ENCODE data around the gene PARD3. TPM values are rescaled to one million over a fixed set of nuclear protein-coding genes. Genes with fewer than 3 reads are reported as not detected.

PARD3 gene
- total and polyA plus RNA-seq, 4 experiments from 2014 or later: 0.13 to 0.25 TPM; not detected in 2

DNA sequence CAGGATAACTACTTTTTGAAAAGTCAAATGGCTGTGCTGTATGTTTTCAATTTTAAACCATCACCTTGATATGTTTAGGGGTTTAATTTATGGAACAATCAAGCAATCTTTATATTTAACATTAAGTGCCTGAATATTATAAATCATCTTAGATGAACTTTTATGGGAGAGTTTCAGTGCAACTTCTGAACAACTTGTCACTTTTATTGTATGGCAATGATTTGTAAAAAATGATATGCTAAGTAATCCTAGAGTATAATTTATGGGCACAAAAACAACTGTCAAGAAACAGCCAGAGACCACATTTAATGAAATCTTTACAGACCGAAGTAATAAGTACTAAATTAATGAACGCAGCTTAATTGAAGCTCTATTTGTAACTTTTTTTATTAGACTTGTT lies 498.9 kb downstream of the PARD3 start:
- no peak overlapping the region for H3K27ac Mint-ChIP-seq
- CTCF ChIA-PET (ENCODE audit: partially characterized antibody): no interaction called here
- H3K27me3 Mint-ChIP-seq: no peaks in the 10 kb centered on the region
- POLR2A ChIA-PET (ENCODE audit: partially characterized antibody): no interaction called here
- no peak overlapping the region for H3K27ac ChIP-seq (ENCODE audit: low read depth, low read length)
- H3K4me1 Mint-ChIP-seq: peaks cover 0 to 6% (median 3%) of the 10 kb centered on the region in 4 donors
- H3K27me3 ChIP-seq (ENCODE audit: insufficient read depth, low read length): no peaks in the 10 kb centered on the region
- intact Hi-C loops (cut with micrococcal nuclease): no loop called here
- H3K9me3 Mint-ChIP-seq: peaks cover 0 to 1% (median 0%) of the 10 kb centered on the region in 8 donors
- no peak for DNase-seq
- H3K9me3 ChIP-seq (ENCODE audit: control insufficient read depth in 1 of 2, low read length in 2 of 2): no peaks in the 10 kb centered on the region
- H3K4me3 ChIP-seq (ENCODE audit: low read length in 2 of 2): no peak overlapping the region
- no peaks in the 10 kb centered on the region for H3K36me3 ChIP-seq (ENCODE audit: insufficient read depth, low read length)
- H3K36me3 Mint-ChIP-seq: no peaks in the 10 kb centered on the region
- H3K4me3 Mint-ChIP-seq: no peak overlapping the region
- no peaks in the 10 kb centered on the region for H3K4me1 ChIP-seq (ENCODE audit: insufficient read depth, low read length)

DNA sequence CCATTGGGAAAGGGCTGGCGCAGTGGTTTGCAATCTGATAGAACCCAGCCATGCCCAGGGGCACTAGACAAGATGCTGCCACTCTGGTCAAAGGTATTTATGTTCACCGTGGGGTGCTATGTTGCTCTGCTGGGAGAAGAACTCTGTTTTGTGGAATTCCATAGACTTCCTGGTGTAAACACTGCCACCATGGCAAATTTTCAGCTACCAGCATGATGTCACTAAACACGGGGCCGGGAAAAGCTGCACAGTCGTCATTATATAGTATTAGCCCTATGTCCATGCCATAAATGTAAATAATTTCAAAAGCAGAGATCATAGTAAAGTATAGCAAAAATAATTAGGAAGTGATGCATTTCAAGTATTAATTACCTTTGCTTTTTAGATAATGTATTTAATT lies 500.6 kb downstream of the PARD3 start:
- peaks cover 0 to 1% (median 0%) of the 10 kb centered on the region in 8 donors for H3K9me3 Mint-ChIP-seq
- no peaks in the 10 kb centered on the region for H3K36me3 Mint-ChIP-seq
- H3K4me1 ChIP-seq (ENCODE audit: insufficient read depth, low read length): no peaks in the 10 kb centered on the region
- H3K27me3 Mint-ChIP-seq: no peaks in the 10 kb centered on the region
- POLR2A ChIA-PET (ENCODE audit: partially characterized antibody): no interaction called here
- H3K9me3 ChIP-seq (ENCODE audit: control insufficient read depth in 1 of 2, low read length in 2 of 2): no peaks in the 10 kb centered on the region
- H3K27me3 ChIP-seq (ENCODE audit: insufficient read depth, low read length): no peaks in the 10 kb centered on the region
- CTCF ChIA-PET (ENCODE audit: partially characterized antibody): no interaction called here
- no peak for DNase-seq
- H3K27ac Mint-ChIP-seq: no peak overlapping the region
- no peak overlapping the region for H3K27ac ChIP-seq (ENCODE audit: low read depth, low read length)
- H3K4me1 Mint-ChIP-seq: peaks cover 0 to 6% (median 3%) of the 10 kb centered on the region in 4 donors
- intact Hi-C loops (cut with micrococcal nuclease): no loop called here
- no peak overlapping the region for H3K4me3 Mint-ChIP-seq
- H3K4me3 ChIP-seq (ENCODE audit: low read length in 2 of 2): no peak overlapping the region
- no peaks in the 10 kb centered on the region for H3K36me3 ChIP-seq (ENCODE audit: insufficient read depth, low read length)

DNA sequence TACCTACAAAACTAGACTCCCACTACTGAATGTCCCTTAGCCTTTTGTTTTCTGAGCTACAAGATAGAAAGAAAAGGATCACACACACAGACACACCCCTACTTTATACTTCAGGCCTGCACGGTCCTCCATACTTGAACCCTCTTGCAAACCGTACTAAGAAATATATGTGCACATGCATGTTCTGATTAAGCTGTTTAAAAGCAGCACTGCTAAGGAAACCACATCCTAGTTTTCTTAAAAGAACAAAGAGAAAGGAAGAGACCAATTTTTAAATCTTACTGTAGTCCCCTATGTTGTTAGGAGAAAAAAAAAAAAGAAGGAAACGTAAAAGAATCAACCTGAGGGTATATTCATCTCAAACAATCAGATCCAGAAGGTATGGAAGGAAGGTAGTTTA lies 501.2 kb downstream of the PARD3 start:
- intact Hi-C loops (cut with micrococcal nuclease): no loop called here
- POLR2A ChIA-PET (ENCODE audit: partially characterized antibody): no interaction called here

DNA sequence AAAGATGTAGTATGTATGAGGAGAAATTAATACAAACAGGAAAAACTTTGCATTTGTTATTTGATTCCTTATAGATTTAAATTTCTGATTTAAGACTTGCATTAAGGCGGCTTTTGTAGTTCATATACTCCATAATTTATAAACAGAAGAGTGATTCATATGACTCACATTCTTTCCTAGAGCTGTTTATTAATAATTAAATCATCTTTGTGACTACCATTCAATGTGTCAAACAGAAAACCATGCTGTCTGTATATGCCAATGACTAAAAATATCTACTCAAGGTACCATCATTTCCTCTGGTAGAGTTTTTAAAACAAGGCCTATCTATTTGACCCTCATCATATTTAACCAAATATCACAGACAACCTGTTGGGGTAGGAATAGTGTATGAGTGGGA lies 501.7 kb downstream of the PARD3 start:
- no peak overlapping the region for H3K4me3 ChIP-seq (ENCODE audit: low read length in 2 of 2)
- H3K27me3 ChIP-seq (ENCODE audit: insufficient read depth, low read length): no peaks in the 10 kb centered on the region
- no peaks in the 10 kb centered on the region for H3K4me1 ChIP-seq (ENCODE audit: insufficient read depth, low read length)
- H3K27ac Mint-ChIP-seq: peak overlapping the region in 1 of 7 donors; percentile 43
- H3K4me3 Mint-ChIP-seq: no peak overlapping the region
- no peaks in the 10 kb centered on the region for H3K36me3 ChIP-seq (ENCODE audit: insufficient read depth, low read length)
- POLR2A ChIA-PET (ENCODE audit: partially characterized antibody): no interaction called here
- H3K9me3 Mint-ChIP-seq: peaks cover 0 to 1% (median 0%) of the 10 kb centered on the region in 8 donors
- peaks cover 0 to 6% (median 3%) of the 10 kb centered on the region in 4 donors for H3K4me1 Mint-ChIP-seq
- H3K27ac ChIP-seq (ENCODE audit: low read depth, low read length): no peak overlapping the region
- CTCF ChIA-PET (ENCODE audit: partially characterized antibody): no interaction called here
- no peaks in the 10 kb centered on the region for H3K27me3 Mint-ChIP-seq
- H3K36me3 Mint-ChIP-seq: no peaks in the 10 kb centered on the region
- intact Hi-C loops (cut with micrococcal nuclease): no loop called here
- H3K9me3 ChIP-seq (ENCODE audit: control insufficient read depth in 1 of 2, low read length in 2 of 2): no peaks in the 10 kb centered on the region
- no peak for DNase-seq

More for the DNA sequence above, 501.2 kb downstream of the PARD3 start:
- Histone ChIP-seq H3K27me3 (ENCODE audit: insufficient read depth, low read length) (no peaks in the 10 kb centered on the region), H3K36me3 (ENCODE audit: insufficient read depth, low read length) (no peaks in the 10 kb centered on the region), H3K9me3 (ENCODE audit: control insufficient read depth in 1 of 2, low read length in 2 of 2) (no peaks in the 10 kb centered on the region), H3K4me3 (ENCODE audit: low read length in 2 of 2) (no peak overlapping the region), H3K27ac (ENCODE audit: low read depth, low read length) (no peak overlapping the region), H3K4me1 (ENCODE audit: insufficient read depth, low read length) (no peaks in the 10 kb centered on the region)
- H3K27me3 Mint-ChIP-seq: no peaks in the 10 kb centered on the region
- H3K9me3 Mint-ChIP-seq: peaks cover 0 to 1% (median 0%) of the 10 kb centered on the region in 8 donors
- no peak overlapping the region for H3K27ac Mint-ChIP-seq
- no peak overlapping the region for H3K4me3 Mint-ChIP-seq
- H3K4me1 Mint-ChIP-seq: peaks cover 0 to 6% (median 3%) of the 10 kb centered on the region in 4 donors
- CTCF ChIA-PET (ENCODE audit: partially characterized antibody): no interaction called here
- DNase-seq: no peak
- no peaks in the 10 kb centered on the region for H3K36me3 Mint-ChIP-seq

DNA sequence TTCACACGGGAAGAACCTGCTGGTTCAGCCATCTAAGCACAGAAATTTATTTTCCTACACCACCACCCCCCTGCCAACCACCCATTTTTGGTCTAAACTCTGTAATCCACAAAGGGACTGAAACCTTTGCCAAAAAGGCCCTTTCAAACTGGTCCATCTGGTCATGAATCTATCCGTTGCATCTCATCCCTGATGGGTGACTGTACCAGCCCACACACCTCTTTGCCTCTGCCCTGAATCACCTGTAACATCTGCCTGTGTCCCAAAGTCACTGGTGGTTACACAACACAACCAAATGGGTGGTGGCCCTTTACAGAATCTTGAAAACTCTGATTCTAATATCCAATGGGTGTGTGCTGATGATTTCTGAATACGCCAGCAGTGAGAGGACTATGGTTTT lies 503.4 kb downstream of the PARD3 start:
- Mint-ChIP-seq H3K27ac (no peak overlapping the region), H3K9me3 (no peaks in the 10 kb centered on the region), H3K4me1 (peaks cover 0 to 6% (median 3%) of the 10 kb centered on the region in 4 donors), H3K36me3 (no peaks in the 10 kb centered on the region), H3K4me3 (no peak overlapping the region), H3K27me3 (no peaks in the 10 kb centered on the region)
- ChIA-PET POLR2A (ENCODE audit: partially characterized antibody) (no interaction called here), CTCF (ENCODE audit: partially characterized antibody) (no interaction called here)
- DNase-seq: no peak
- intact Hi-C loops (cut with micrococcal nuclease): no loop called here
- no peak overlapping the region for H3K4me3 ChIP-seq (ENCODE audit: low read length in 2 of 2)
- H3K4me1 ChIP-seq (ENCODE audit: insufficient read depth, low read length): no peaks in the 10 kb centered on the region
- H3K27me3 ChIP-seq (ENCODE audit: insufficient read depth, low read length): no peaks in the 10 kb centered on the region
- H3K9me3 ChIP-seq (ENCODE audit: control insufficient read depth in 1 of 2, low read length in 2 of 2): no peaks in the 10 kb centered on the region
- H3K27ac ChIP-seq (ENCODE audit: low read depth, low read length): no peak overlapping the region
- H3K36me3 ChIP-seq (ENCODE audit: insufficient read depth, low read length): no peaks in the 10 kb centered on the region

DNA sequence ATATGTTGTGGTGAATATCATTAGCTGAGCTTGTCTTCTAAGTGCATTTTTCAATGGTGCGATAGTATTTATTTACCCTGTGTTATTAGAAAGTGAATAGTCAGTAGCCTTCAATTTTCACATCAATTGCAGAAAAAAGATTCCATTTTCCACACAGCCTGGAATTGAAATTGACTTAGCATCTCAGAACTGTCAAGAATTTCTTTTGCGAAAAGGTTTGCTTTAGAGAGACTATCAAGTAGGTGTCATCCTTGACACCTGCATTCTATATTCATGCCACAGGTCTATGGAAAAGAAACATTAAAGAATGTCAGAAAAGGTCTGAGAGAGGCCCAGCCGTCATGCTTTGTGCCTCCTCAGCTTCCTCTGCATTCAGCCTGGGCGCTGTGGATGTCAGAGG lies 504.9 kb downstream of the PARD3 start:
- H3K4me3 ChIP-seq (ENCODE audit: low read length in 2 of 2): no peak overlapping the region
- Mint-ChIP-seq H3K27ac (no peak overlapping the region), H3K4me3 (no peak overlapping the region), H3K36me3 (no peaks in the 10 kb centered on the region), H3K27me3 (no peaks in the 10 kb centered on the region), H3K9me3 (no peaks in the 10 kb centered on the region), H3K4me1 (peaks cover 0 to 6% (median 3%) of the 10 kb centered on the region in 4 donors)
- H3K27ac ChIP-seq (ENCODE audit: low read depth, low read length): no peak overlapping the region
- no peak for DNase-seq
- POLR2A ChIA-PET (ENCODE audit: partially characterized antibody): no interaction called here
- intact Hi-C loops (cut with micrococcal nuclease): no loop called here
- CTCF ChIA-PET (ENCODE audit: partially characterized antibody): no interaction called here
- H3K36me3 ChIP-seq (ENCODE audit: insufficient read depth, low read length): no peaks in the 10 kb centered on the region
- H3K27me3 ChIP-seq (ENCODE audit: insufficient read depth, low read length): no peaks in the 10 kb centered on the region
- H3K9me3 ChIP-seq (ENCODE audit: control insufficient read depth in 1 of 2, low read length in 2 of 2): no peaks in the 10 kb centered on the region
- H3K4me1 ChIP-seq (ENCODE audit: insufficient read depth, low read length): no peaks in the 10 kb centered on the region

DNA sequence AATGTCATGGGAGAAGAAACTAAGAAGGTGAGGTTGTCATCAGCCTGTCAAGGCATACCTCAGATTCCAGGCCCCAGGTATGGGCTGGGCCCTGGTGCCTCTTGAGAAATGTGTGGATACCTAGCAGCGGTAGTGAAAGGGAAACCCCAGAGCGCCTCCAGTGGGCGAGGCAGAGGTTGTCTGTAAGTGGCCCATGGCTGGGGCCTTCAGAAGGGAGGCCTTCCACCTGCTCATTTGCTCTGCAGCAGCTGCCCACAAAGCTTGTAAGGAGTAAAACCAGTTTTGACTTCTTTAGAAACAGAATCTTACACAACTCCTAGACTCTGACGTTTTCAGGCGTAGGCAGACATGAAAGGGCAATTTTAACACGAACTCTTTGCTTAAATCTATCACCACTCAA lies 509.9 kb downstream of the PARD3 start:
- Histone ChIP-seq H3K27me3 (ENCODE audit: insufficient read depth, low read length) (no peaks in the 10 kb centered on the region), H3K4me1 (ENCODE audit: insufficient read depth, low read length) (no peaks in the 10 kb centered on the region), H3K36me3 (ENCODE audit: insufficient read depth, low read length) (no peaks in the 10 kb centered on the region), H3K9me3 (ENCODE audit: control insufficient read depth in 1 of 2, low read length in 2 of 2) (no peaks in the 10 kb centered on the region), H3K27ac (ENCODE audit: low read depth, low read length) (no peak overlapping the region), H3K4me3 (ENCODE audit: low read length in 2 of 2) (no peak overlapping the region)
- POLR2A ChIA-PET (ENCODE audit: partially characterized antibody): no interaction called here
- Mint-ChIP-seq H3K36me3 (no peaks in the 10 kb centered on the region), H3K4me1 (no peaks in the 10 kb centered on the region), H3K9me3 (peaks cover 0 to 2% (median 0%) of the 10 kb centered on the region in 8 donors), H3K4me3 (no peak overlapping the region), H3K27me3 (no peaks in the 10 kb centered on the region), H3K27ac (no peak overlapping the region)
- intact Hi-C loops (cut with micrococcal nuclease): no loop called here
- no peak for DNase-seq
- CTCF ChIA-PET (ENCODE audit: partially characterized antibody): no interaction called here

DNA sequence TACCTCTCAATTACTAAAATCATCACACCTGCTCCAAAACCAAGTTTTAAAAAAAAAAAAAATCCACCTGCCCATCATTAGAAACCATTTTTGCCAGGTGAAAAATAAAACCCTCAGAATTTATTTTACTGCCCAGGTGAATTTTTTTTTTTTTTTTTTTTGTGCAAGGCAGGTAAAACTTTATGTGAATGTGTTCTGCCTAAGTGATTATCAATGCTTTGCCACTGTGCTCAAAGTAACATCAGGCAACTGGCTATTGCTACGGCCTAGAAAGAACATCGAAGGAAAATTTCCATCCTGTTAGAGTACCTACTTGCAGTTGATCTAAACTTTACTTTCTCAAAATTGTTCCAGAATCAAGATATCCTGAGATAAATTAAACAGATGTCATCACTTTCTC lies 512.1 kb downstream of the PARD3 start:
- Mint-ChIP-seq H3K27me3 (peaks cover 0 to 3% of the 10 kb centered on the region in 2 donors), H3K4me1 (no peaks in the 10 kb centered on the region), H3K9me3 (peaks cover 0 to 2% (median 0%) of the 10 kb centered on the region in 8 donors), H3K36me3 (no peaks in the 10 kb centered on the region), H3K27ac (no peak overlapping the region), H3K4me3 (no peak overlapping the region)
- CTCF ChIA-PET (ENCODE audit: partially characterized antibody): no interaction called here
- no peaks in the 10 kb centered on the region for H3K4me1 ChIP-seq (ENCODE audit: insufficient read depth, low read length)
- no peaks in the 10 kb centered on the region for H3K9me3 ChIP-seq (ENCODE audit: control insufficient read depth in 1 of 2, low read length in 2 of 2)
- POLR2A ChIA-PET (ENCODE audit: partially characterized antibody): no interaction called here
- no peaks in the 10 kb centered on the region for H3K27me3 ChIP-seq (ENCODE audit: insufficient read depth, low read length)
- H3K27ac ChIP-seq (ENCODE audit: low read depth, low read length): no peak overlapping the region
- intact Hi-C loops (cut with micrococcal nuclease): no loop called here
- H3K36me3 ChIP-seq (ENCODE audit: insufficient read depth, low read length): no peaks in the 10 kb centered on the region
- no peak overlapping the region for H3K4me3 ChIP-seq (ENCODE audit: low read length in 2 of 2)
- DNase-seq: no peak

Data from CD4-positive, alpha-beta memory T cell (primary cell).